Measurements from ENCODE around the gene ADGRE1. TPM values are rescaled to one million over a fixed set of nuclear protein-coding genes. Genes with fewer than 3 reads are reported as not detected.

Gene ADGRE1
- polyA plus RNA-seq, 1 donor from 2014 or later: not detected

GRCh38 chr19:6935069-6935468 lies 47.7 kb downstream of the ADGRE1 start:
- Histone ChIP-seq H3K27ac (ENCODE audit: low read length) (no peak overlapping the region), H3K9ac (ENCODE audit: low read length) (no peak overlapping the region), H3K9me2 (ENCODE audit: insufficient read depth, low read length) (no peaks in the 10 kb centered on the region), H3K4me3 (ENCODE audit: low read length) (no peak overlapping the region), H3K9me3 (ENCODE audit: low read length) (no peaks in the 10 kb centered on the region), H3K27me3 (ENCODE audit: insufficient read depth, low read depth, low read length) (no peaks in the 10 kb centered on the region), H3F3A (ENCODE audit: insufficient read depth, low read length, poor library complexity, severe bottlenecking) (no peaks in the 10 kb centered on the region), H2AFZ (ENCODE audit: low read depth, low read length) (no peak overlapping the region), H3K79me2 (replicated peaks; ENCODE audit: insufficient read depth, low read length) (no peaks in the 10 kb centered on the region), H3K4me2 (ENCODE audit: low read length) (no peak overlapping the region), H4K20me1 (ENCODE audit: insufficient read depth) (no peaks in the 10 kb centered on the region), H3K36me3 (ENCODE audit: insufficient read depth, low read length) (no peaks in the 10 kb centered on the region)
- TF ChIP-seq TAF1 (IDR thresholded peaks at IDR 0.05; ENCODE audit: low read depth) (no peak), EZH2 (IDR thresholded peaks at IDR 0.05; ENCODE audit: borderline replicate concordance, insufficient read depth, low read length, poor library complexity, severe bottlenecking) (no peak), MXI1 (conservative IDR thresholded peaks at IDR 0.05; ENCODE audit: poor library complexity, severe bottlenecking) (no peak), POLR2AphosphoS5 (IDR thresholded peaks at IDR 0.05) (no peak), SMC3 (conservative IDR thresholded peaks at IDR 0.05; ENCODE audit: poor library complexity) (no peak), EP300 (conservative IDR thresholded peaks at IDR 0.05; ENCODE audit: poor library complexity, severe bottlenecking) (no peak), RAD21 (conservative IDR thresholded peaks at IDR 0.05) (no peak), REST (IDR thresholded peaks at IDR 0.05; ENCODE audit: borderline replicate concordance) (no peak)
- TF ChIP-seq, protein P1, sequence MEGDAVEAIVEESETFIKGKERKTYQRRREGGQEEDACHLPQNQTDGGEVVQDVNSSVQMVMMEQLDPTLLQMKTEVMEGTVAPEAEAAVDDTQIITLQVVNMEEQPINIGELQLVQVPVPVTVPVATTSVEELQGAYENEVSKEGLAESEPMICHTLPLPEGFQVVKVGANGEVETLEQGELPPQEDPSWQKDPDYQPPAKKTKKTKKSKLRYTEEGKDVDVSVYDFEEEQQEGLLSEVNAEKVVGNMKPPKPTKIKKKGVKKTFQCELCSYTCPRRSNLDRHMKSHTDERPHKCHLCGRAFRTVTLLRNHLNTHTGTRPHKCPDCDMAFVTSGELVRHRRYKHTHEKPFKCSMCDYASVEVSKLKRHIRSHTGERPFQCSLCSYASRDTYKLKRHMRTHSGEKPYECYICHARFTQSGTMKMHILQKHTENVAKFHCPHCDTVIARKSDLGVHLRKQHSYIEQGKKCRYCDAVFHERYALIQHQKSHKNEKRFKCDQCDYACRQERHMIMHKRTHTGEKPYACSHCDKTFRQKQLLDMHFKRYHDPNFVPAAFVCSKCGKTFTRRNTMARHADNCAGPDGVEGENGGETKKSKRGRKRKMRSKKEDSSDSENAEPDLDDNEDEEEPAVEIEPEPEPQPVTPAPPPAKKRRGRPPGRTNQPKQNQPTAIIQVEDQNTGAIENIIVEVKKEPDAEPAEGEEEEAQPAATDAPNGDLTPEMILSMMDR (IDR thresholded peaks at IDR 0.05; ENCODE audit: poor library complexity, severe bottlenecking): no peak

GRCh38 chr19:6935618-6936017 lies 48.2 kb downstream of the ADGRE1 start:
- Histone ChIP-seq H3F3A (ENCODE audit: insufficient read depth, low read length, poor library complexity, severe bottlenecking) (no peaks in the 10 kb centered on the region), H2AFZ (ENCODE audit: low read depth, low read length) (no peak overlapping the region), H4K20me1 (ENCODE audit: insufficient read depth) (no peaks in the 10 kb centered on the region), H3K9me2 (ENCODE audit: insufficient read depth, low read length) (no peaks in the 10 kb centered on the region), H3K27me3 (ENCODE audit: insufficient read depth, low read depth, low read length) (no peaks in the 10 kb centered on the region), H3K4me2 (ENCODE audit: low read length) (no peak overlapping the region), H3K79me2 (replicated peaks; ENCODE audit: insufficient read depth, low read length) (no peaks in the 10 kb centered on the region), H3K4me3 (ENCODE audit: low read length) (no peak overlapping the region), H3K27ac (ENCODE audit: low read length) (no peak overlapping the region), H3K9me3 (ENCODE audit: low read length) (no peaks in the 10 kb centered on the region), H3K9ac (ENCODE audit: low read length) (no peak overlapping the region), H3K36me3 (ENCODE audit: insufficient read depth, low read length) (no peaks in the 10 kb centered on the region)
- TF ChIP-seq REST (IDR thresholded peaks at IDR 0.05; ENCODE audit: borderline replicate concordance): no peak
- TF ChIP-seq SMC3 (conservative IDR thresholded peaks at IDR 0.05; ENCODE audit: poor library complexity): no peak
- no peak for TF ChIP-seq EP300 (conservative IDR thresholded peaks at IDR 0.05; ENCODE audit: poor library complexity, severe bottlenecking)
- no peak for TF ChIP-seq MXI1 (conservative IDR thresholded peaks at IDR 0.05; ENCODE audit: poor library complexity, severe bottlenecking)
- no peak for TF ChIP-seq POLR2AphosphoS5 (IDR thresholded peaks at IDR 0.05)
- no peak for TF ChIP-seq RAD21 (conservative IDR thresholded peaks at IDR 0.05)
- TF ChIP-seq EZH2 (IDR thresholded peaks at IDR 0.05; ENCODE audit: borderline replicate concordance, insufficient read depth, low read length, poor library complexity, severe bottlenecking): no peak
